HepG2 (cell line): ENCODE data around the gene EPN3. TPM values are rescaled to one million over a fixed set of nuclear protein-coding genes. Genes with fewer than 3 reads are reported as not detected.
A peak's percentile ranks its signal among the peaks of the same experiment; 100 is the strongest.

Experiments
- ARID2 ChIP-seq: sonication (generic); formaldehyde crosslinking; IDR thresholded peaks from 2 replicates; pipeline ENCODE4 v1.8.1; 2022; ENCODE audit warnings: mild to moderate bottlenecking, missing genetic modification reagents, borderline replicate concordance
- FOSL1 ChIP-seq: sonication (generic); formaldehyde crosslinking; IDR thresholded peaks from 2 replicates; pipeline ENCODE4 v1.9.0; 2021; ENCODE audit warnings: missing genetic modification reagents, borderline replicate concordance
- GATAD2A ChIP-seq: IDR thresholded peaks from 2 replicates; pipeline ENCODE4 v1.6.1; 2016
- IKZF1 ChIP-seq: fragments of 450-650 bp; IDR thresholded peaks from 2 replicates; pipeline ENCODE4 v1.7.1; 2016
- MTF2 ChIP-seq: sonication (generic); formaldehyde crosslinking; IDR thresholded peaks from 2 replicates; pipeline ENCODE4 v1.5.0; 2020; ENCODE audit warnings: missing genetic modification reagents, borderline replicate concordance
- SP1 ChIP-seq, 2 experiments: fragments of 450-650 bp in 1 of 2; sonication (generic) in 1 of 2; formaldehyde crosslinking in 1 of 2; IDR thresholded peaks; 2 replicates each; pipeline versions ENCODE4 v1.4.0 to v1.6.1; 2016 to 2020; ENCODE audit warnings: missing genetic modification reagents in 1 of 2
- SRSF9 ChIP-seq: fragments of 200-400 bp; formaldehyde crosslinking; IDR thresholded peaks from 2 replicates; pipeline ENCODE4 v1.6.1; 2018; ENCODE audit warnings: borderline replicate concordance, mild to moderate bottlenecking, low read depth, low read length; ENCODE audit not compliant: insufficient read depth, poor library complexity, severe bottlenecking
- TOPORS ChIP-seq: sonication (generic); formaldehyde crosslinking; IDR thresholded peaks from 2 replicates; pipeline ENCODE4 v1.8.0; 2023; ENCODE audit warnings: mild to moderate bottlenecking, missing genetic modification reagents
- YEATS2 ChIP-seq: sonication (generic); formaldehyde crosslinking; IDR thresholded peaks from 2 replicates; pipeline ENCODE4 v1.4.0; 2020; ENCODE audit warnings: missing genetic modification reagents, borderline replicate concordance
- ZFX ChIP-seq: sonication (generic); formaldehyde crosslinking; IDR thresholded peaks from 2 replicates; pipeline ENCODE4 v1.4.0; 2020; ENCODE audit warnings: mild to moderate bottlenecking, low read depth, missing genetic modification reagents, moderate library complexity
- ZNF225 ChIP-seq: sonication (generic); formaldehyde crosslinking; IDR thresholded peaks from 2 replicates; pipeline ENCODE4 v1.4.0; 2020; ENCODE audit warnings: mild to moderate bottlenecking, missing genetic modification reagents
- ZNF350 ChIP-seq: sonication (generic); formaldehyde crosslinking; IDR thresholded peaks from 2 replicates; pipeline ENCODE4 v1.4.0; 2020; ENCODE audit warnings: mild to moderate bottlenecking, low read depth, missing genetic modification reagents, borderline replicate concordance
- polyA plus RNA-seq, 8 experiments: library from polyadenylated mRNA; depleted of rRNA in 3 of 8; stranded (reverse) in 7 of 8; unstranded in 1 of 8; fragments of >200 nt; fragmentation: Illumina TruSeq in 4 of 8; extraction: Trizol in 4 of 8; gene quantifications; 2 replicates each; pipeline versions ENCODE4 v1.2.1 to v1.2.3, GENCODE V29; 2011 to 2016; ENCODE audit warnings: low read depth in 4 of 8, missing spikeins in 1 of 8, mixed read lengths in 1 of 8; ENCODE audit not compliant: insufficient read depth in 1 of 8
- total RNA-seq, 5 experiments: library from RNA; depleted of rRNA; stranded (reverse); fragments of >200 nt; fragmentation: Illumina TruSeq; extraction: Trizol; gene quantifications; 2 replicates each; pipeline ENCODE4 v1.2.3, GENCODE V29; 2016; ENCODE audit warnings: low read depth in 1 of 5
- TF ChIP-seq, protein P1 (sequence below): sonication (generic); formaldehyde crosslinking; IDR thresholded peaks from 2 replicates; pipeline ENCODE4 v1.4.0; 2020; ENCODE audit warnings: missing genetic modification reagents
- TF ChIP-seq, protein P2 (sequence below), 2 experiments: sonication (generic) in 1 of 2; formaldehyde crosslinking in 1 of 2; IDR thresholded peaks; 2 replicates each; pipeline versions ENCODE4 v1.6.1 to v1.9.0; 2014 to 2022; ENCODE audit warnings: antibody characterized with exemption in 1 of 2, borderline replicate concordance in 1 of 2, inconsistent platforms in 1 of 2, low read depth in 1 of 2, missing genetic modification reagents in 1 of 2

The EPN3 gene
- total and polyA plus RNA-seq, 2 of the 13 experiments (the other 11 are each of a cell fraction or from before 2014, with no cell fraction given) = 0.11 to 0.95 TPM

DNA sequence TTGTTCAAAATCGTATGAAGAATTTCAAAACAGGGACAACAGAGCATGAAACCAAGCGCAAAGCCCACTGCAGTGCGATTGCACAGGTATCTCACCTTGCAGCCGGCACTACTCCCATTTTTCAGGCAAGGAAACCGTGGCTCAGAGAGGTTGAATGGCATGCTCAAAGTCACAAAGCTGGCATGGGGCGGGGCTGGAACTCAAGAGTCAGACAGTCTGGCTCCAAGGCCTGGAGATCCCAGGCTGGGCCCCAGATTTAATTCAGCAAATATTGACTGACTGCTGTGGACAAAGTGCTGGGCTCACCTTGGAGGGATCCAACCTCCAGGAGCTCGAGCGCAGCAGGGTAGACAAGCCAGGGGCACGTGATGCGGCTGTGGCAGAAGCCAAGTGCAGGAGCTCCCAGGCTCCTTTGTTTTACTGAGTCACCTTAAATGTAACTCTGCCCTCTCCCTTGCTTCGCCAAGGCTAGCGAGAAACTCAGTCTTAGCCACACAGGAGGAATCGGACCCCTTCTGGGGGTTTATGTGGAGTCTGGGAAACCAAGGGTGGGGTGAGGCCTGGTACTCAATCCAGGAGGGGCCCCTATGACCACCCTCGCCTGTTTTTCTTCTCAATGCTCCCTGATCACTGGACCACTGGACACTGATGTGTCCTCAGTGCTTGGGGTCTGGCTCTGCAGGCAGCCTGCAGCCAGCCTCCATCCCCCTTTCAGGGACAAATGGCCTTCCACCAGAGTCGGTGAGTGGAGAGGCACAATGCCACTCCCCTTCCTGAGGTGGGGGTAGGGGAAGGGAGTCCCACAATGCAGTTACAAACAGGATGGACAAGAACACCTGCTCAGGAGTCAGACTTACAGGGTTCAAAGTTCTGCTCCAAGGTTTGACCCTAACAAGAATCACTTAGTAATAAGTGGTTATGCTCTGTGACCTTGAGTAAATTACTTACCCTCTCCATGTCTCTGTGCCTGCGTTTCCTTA lies 10.6 kb downstream of the EPN3 start (continued):
- peak; percentile 69; the same call in 1 of the 2 replicates for TF ChIP-seq ARID2 (CRISPR knock-in tag)
- TF ChIP-seq MTF2 (CRISPR knock-in tag) = 0 out of 2 replicates have a peak, but pooled peaks have one; percentile 54
- TF ChIP-seq FOSL1 (CRISPR knock-in tag) = peak; percentile 57; the same call in 1 of the 2 replicates
- TF ChIP-seq IKZF1 = no peak
- peak; percentile 87 for TF ChIP-seq GATAD2A (CRISPR knock-in tag)
- TF ChIP-seq YEATS2 = peak; percentile 31; the same call in 1 of the 2 replicates
- TF ChIP-seq SP1 (IDR thresholded peaks at IDR 0.05) = no peak
- peak; percentile 52 for TF ChIP-seq SP1 (CRISPR knock-in tag; IDR thresholded peaks at IDR 0.05)
- TF ChIP-seq, protein P1, sequence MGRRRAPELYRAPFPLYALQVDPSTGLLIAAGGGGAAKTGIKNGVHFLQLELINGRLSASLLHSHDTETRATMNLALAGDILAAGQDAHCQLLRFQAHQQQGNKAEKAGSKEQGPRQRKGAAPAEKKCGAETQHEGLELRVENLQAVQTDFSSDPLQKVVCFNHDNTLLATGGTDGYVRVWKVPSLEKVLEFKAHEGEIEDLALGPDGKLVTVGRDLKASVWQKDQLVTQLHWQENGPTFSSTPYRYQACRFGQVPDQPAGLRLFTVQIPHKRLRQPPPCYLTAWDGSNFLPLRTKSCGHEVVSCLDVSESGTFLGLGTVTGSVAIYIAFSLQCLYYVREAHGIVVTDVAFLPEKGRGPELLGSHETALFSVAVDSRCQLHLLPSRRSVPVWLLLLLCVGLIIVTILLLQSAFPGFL (CRISPR knock-in tag) = no peak
- TF ChIP-seq, protein P2, sequence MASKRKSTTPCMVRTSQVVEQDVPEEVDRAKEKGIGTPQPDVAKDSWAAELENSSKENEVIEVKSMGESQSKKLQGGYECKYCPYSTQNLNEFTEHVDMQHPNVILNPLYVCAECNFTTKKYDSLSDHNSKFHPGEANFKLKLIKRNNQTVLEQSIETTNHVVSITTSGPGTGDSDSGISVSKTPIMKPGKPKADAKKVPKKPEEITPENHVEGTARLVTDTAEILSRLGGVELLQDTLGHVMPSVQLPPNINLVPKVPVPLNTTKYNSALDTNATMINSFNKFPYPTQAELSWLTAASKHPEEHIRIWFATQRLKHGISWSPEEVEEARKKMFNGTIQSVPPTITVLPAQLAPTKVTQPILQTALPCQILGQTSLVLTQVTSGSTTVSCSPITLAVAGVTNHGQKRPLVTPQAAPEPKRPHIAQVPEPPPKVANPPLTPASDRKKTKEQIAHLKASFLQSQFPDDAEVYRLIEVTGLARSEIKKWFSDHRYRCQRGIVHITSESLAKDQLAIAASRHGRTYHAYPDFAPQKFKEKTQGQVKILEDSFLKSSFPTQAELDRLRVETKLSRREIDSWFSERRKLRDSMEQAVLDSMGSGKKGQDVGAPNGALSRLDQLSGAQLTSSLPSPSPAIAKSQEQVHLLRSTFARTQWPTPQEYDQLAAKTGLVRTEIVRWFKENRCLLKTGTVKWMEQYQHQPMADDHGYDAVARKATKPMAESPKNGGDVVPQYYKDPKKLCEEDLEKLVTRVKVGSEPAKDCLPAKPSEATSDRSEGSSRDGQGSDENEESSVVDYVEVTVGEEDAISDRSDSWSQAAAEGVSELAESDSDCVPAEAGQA (IDR thresholded peaks at IDR 0.05; ENCODE audit: low read depth) = no peak
- TF ChIP-seq, protein P2 (CRISPR knock-in tag; IDR thresholded peaks at IDR 0.05; ENCODE audit: borderline replicate concordance) = 0 out of 2 replicates have a peak, but pooled peaks have one; percentile 27
- TF ChIP-seq ZNF350 (CRISPR knock-in tag) = peak; percentile 89; the same call in 1 of the 2 replicates
- peak; percentile 58; the same call in 1 of the 2 replicates for TF ChIP-seq TOPORS (CRISPR knock-in tag)
- TF ChIP-seq SRSF9 = no peak
- 0 out of 2 replicates have a peak, but pooled peaks have one; percentile 60 for TF ChIP-seq ZNF225
- TF ChIP-seq ZFX (CRISPR knock-in tag) = peak; percentile 76
